Measurements from ENCODE around the gene TRAPPC2L.

DNA sequence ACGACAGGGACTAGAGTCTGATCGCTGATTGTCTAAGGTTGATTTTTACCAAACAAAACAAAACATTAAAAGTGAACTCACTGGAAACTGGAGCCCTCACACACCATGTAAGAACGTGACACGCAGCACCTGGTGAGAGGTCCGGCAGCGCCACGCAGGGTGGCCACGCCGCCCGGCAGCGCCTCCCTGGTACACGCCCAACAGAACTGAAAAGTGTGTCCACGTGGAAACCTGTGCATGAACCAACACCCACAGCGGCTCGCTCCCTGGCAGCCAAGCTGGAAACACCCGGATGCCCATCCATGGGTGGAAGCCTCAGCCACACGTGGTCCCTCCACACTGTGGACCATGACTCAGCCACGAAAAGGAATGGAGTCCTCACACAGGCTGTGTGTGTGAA lies 9.3 kb upstream of the TRAPPC2L start:
- no peak for TF ChIP-seq SIN3A (IDR thresholded peaks at IDR 0.05; ENCODE audit: borderline replicate concordance, insufficient read depth, low read length)
- no peak for TF ChIP-seq TAF1 (IDR thresholded peaks at IDR 0.05; ENCODE audit: borderline replicate concordance, insufficient read depth, low read length)
- no peak for TF ChIP-seq REST (IDR thresholded peaks at IDR 0.05; ENCODE audit: insufficient read depth in 1 of 2, low read depth in 2 of 2, low read length in 2 of 2)
- TF ChIP-seq POLR2AphosphoS5 (IDR thresholded peaks at IDR 0.05; ENCODE audit: low read depth, low read length), result no peak
